WTC11 (cell line): ENCODE results near the gene RGS7. TPM values are rescaled to one million over a fixed set of nuclear protein-coding genes. Genes with fewer than 3 reads are reported as not detected.

Source experiments
- ATAC-seq: fragments of 200-7000 bp; cut with Tn5 transposase; 2 replicates; pipeline ENCODE4 v1.10.0; 2021; ENCODE audit warnings: mild to moderate bottlenecking, moderate library complexity
- CTCF ChIA-PET: fragments of 300-600 bp; sonication (Branson Sonifier 250); formaldehyde crosslinking; loops from one replicate; lab custom pipeline; 2021; ENCODE audit warnings: antibody characterized with exemption; lab: Charles Lee
- POLR2A ChIA-PET: fragments of 350-600 bp; sonication (Branson Sonifier 250); formaldehyde crosslinking; loops from one replicate; lab custom pipeline; 2021; ENCODE audit warnings: antibody characterized with exemption; lab: Charles Lee
- DNase-seq: peaks from one replicate; pipeline ENCODE4 v3.0.0; 2021; ENCODE audit warnings: low spot score
- H3K27ac Mint-ChIP-seq: 2 replicates; pipeline ENCODE4 v1.8.0; 2021; ENCODE audit warnings: mixed read lengths
- H3K27me3 Mint-ChIP-seq: 2 replicates; pipeline ENCODE4 v1.8.0; 2021; ENCODE audit warnings: low read depth, mild to moderate bottlenecking, moderate library complexity, mixed read lengths
- H3K36me3 Mint-ChIP-seq: 2 replicates; pipeline ENCODE4 v1.8.0; 2021; ENCODE audit warnings: mixed read lengths
- H3K4me1 Mint-ChIP-seq: 2 replicates; pipeline ENCODE4 v1.8.0; 2022; ENCODE audit warnings: mixed read lengths
- H3K4me3 Mint-ChIP-seq: 2 replicates; pipeline ENCODE4 v1.8.0; 2021; ENCODE audit warnings: mild to moderate bottlenecking, moderate library complexity, mixed read lengths
- H3K9me3 Mint-ChIP-seq: 2 replicates; pipeline ENCODE4 v1.8.0; 2021; ENCODE audit warnings: mixed read lengths
- E2F4 ChIP-seq: sonication (generic); formaldehyde crosslinking; IDR thresholded peaks from 2 replicates; pipeline ENCODE4 v1.8.1; 2022; ENCODE audit warnings: low read depth, mild to moderate bottlenecking, moderate library complexity, missing genetic modification reagents, borderline replicate concordance
- EMX1 ChIP-seq: fragments of 250-450 bp; sonication (Bioruptor Pico); IDR thresholded peaks from 2 replicates; pipeline ENCODE4 v1.8.0; 2021; ENCODE audit warnings: mild to moderate bottlenecking
- GABPB1 ChIP-seq: sonication (generic); formaldehyde crosslinking; IDR thresholded peaks from 2 replicates; pipeline ENCODE4 v1.8.1; 2023; ENCODE audit warnings: mild to moderate bottlenecking, missing genetic modification reagents
- HMGA2 ChIP-seq: fragments of 250-450 bp; sonication (Bioruptor Pico); IDR thresholded peaks from 2 replicates; pipeline ENCODE4 v1.4.0; 2021; ENCODE audit warnings: mild to moderate bottlenecking, moderate library complexity
- IRF1 ChIP-seq: sonication (generic); formaldehyde crosslinking; IDR thresholded peaks from 2 replicates; pipeline ENCODE4 v1.8.0; 2023; ENCODE audit warnings: missing genetic modification reagents
- JUN ChIP-seq: sonication (generic); formaldehyde crosslinking; IDR thresholded peaks from 2 replicates; pipeline ENCODE4 v1.8.0; 2023; ENCODE audit warnings: mild to moderate bottlenecking, missing genetic modification reagents
- NFE2L1 ChIP-seq: sonication (generic); formaldehyde crosslinking; IDR thresholded peaks from 2 replicates; pipeline ENCODE4 v1.8.1; 2023; ENCODE audit warnings: missing genetic modification reagents
- PRRX2 ChIP-seq: fragments of 250-450 bp; sonication (Bioruptor Pico); IDR thresholded peaks from 2 replicates; pipeline ENCODE4 v1.8.0; 2021; ENCODE audit warnings: mild to moderate bottlenecking
- TEAD1 ChIP-seq: sonication (generic); formaldehyde crosslinking; IDR thresholded peaks from 2 replicates; pipeline ENCODE4 v1.8.0; 2022; ENCODE audit warnings: mild to moderate bottlenecking, missing genetic modification reagents
- TEAD4 ChIP-seq: sonication (generic); formaldehyde crosslinking; IDR thresholded peaks from 2 replicates; pipeline ENCODE4 v1.8.0; 2022; ENCODE audit warnings: mild to moderate bottlenecking, missing genetic modification reagents
- ZNF232 ChIP-seq: sonication (generic); formaldehyde crosslinking; IDR thresholded peaks from 2 replicates; pipeline ENCODE4 v1.8.0; 2022; ENCODE audit warnings: mild to moderate bottlenecking, missing genetic modification reagents
- ZNF396 ChIP-seq: fragments of 250-450 bp; sonication (Bioruptor Pico); IDR thresholded peaks from 2 replicates; pipeline ENCODE4 v1.8.0; 2021; ENCODE audit warnings: mild to moderate bottlenecking, moderate library complexity, borderline replicate concordance
- ZNF416 ChIP-seq: fragments of 250-450 bp; sonication (Bioruptor Pico); IDR thresholded peaks from 2 replicates; pipeline ENCODE4 v1.9.0; 2021; ENCODE audit warnings: mild to moderate bottlenecking, inconsistent platforms
- total RNA-seq: library from RNA; stranded (reverse); gene quantifications from 3 replicates; pipeline ENCODE4 v1.2.3, GENCODE V29; 2021
- TF ChIP-seq, protein P1 (sequence below): sonication (generic); formaldehyde crosslinking; IDR thresholded peaks from 2 replicates; pipeline ENCODE4 v1.8.0; 2022; ENCODE audit warnings: mild to moderate bottlenecking, missing genetic modification reagents
- TF ChIP-seq, protein P2 (sequence below): sonication (generic); formaldehyde crosslinking; IDR thresholded peaks from 2 replicates; pipeline ENCODE4 v1.8.0; 2022; ENCODE audit warnings: mild to moderate bottlenecking, missing genetic modification reagents
- TF ChIP-seq, protein P3 (sequence below): sonication (generic); formaldehyde crosslinking; IDR thresholded peaks from 2 replicates; pipeline ENCODE4 v1.8.1; 2023; ENCODE audit warnings: mild to moderate bottlenecking, missing genetic modification reagents
- TF ChIP-seq, protein P4 (sequence below): sonication (generic); formaldehyde crosslinking; IDR thresholded peaks from 2 replicates; pipeline ENCODE4 v1.8.1; 2023; ENCODE audit warnings: mild to moderate bottlenecking, moderate library complexity, missing genetic modification reagents
- TF ChIP-seq, protein P5 (sequence below): sonication (generic); formaldehyde crosslinking; IDR thresholded peaks from 2 replicates; pipeline ENCODE4 v1.8.0; 2022; ENCODE audit warnings: mild to moderate bottlenecking, missing genetic modification reagents
- TF ChIP-seq, protein P6 (sequence below): sonication (generic); formaldehyde crosslinking; IDR thresholded peaks from 2 replicates; pipeline ENCODE4 v1.8.1; 2023; ENCODE audit warnings: mild to moderate bottlenecking, missing genetic modification reagents

The RGS7 gene
- total RNA-seq, 1 experiment from 2014 or later: 1.2 TPM

GRCh38 chr1:241139047-241139446, 218.0 kb downstream of the RGS7 start:
- no peak for TF ChIP-seq GABPB1 (CRISPR knock-in tag)
- TF ChIP-seq ZNF232 (CRISPR knock-in tag): no peak
- TF ChIP-seq, protein P1, sequence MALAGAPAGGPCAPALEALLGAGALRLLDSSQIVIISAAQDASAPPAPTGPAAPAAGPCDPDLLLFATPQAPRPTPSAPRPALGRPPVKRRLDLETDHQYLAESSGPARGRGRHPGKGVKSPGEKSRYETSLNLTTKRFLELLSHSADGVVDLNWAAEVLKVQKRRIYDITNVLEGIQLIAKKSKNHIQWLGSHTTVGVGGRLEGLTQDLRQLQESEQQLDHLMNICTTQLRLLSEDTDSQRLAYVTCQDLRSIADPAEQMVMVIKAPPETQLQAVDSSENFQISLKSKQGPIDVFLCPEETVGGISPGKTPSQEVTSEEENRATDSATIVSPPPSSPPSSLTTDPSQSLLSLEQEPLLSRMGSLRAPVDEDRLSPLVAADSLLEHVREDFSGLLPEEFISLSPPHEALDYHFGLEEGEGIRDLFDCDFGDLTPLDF (CRISPR knock-in tag): no peak
- no peak for TF ChIP-seq PRRX2 (CRISPR knock-in tag)
- TF ChIP-seq EMX1 (CRISPR knock-in tag): no peak
- no peak for TF ChIP-seq ZNF396
- no peak for TF ChIP-seq E2F4 (CRISPR knock-in tag)
- TF ChIP-seq TEAD1 (CRISPR knock-in tag): no peak
- TF ChIP-seq, protein P2, sequence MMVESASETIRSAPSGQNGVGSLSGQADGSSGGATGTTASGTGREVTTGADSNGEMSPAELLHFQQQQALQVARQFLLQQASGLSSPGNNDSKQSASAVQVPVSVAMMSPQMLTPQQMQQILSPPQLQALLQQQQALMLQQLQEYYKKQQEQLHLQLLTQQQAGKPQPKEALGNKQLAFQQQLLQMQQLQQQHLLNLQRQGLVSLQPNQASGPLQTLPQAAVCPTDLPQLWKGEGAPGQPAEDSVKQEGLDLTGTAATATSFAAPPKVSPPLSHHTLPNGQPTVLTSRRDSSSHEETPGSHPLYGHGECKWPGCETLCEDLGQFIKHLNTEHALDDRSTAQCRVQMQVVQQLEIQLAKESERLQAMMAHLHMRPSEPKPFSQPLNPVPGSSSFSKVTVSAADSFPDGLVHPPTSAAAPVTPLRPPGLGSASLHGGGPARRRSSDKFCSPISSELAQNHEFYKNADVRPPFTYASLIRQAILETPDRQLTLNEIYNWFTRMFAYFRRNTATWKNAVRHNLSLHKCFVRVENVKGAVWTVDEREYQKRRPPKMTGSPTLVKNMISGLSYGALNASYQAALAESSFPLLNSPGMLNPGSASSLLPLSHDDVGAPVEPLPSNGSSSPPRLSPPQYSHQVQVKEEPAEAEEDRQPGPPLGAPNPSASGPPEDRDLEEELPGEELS (CRISPR knock-in tag): no peak
- TF ChIP-seq NFE2L1 (CRISPR knock-in tag): no peak
- TF ChIP-seq, protein P3, sequence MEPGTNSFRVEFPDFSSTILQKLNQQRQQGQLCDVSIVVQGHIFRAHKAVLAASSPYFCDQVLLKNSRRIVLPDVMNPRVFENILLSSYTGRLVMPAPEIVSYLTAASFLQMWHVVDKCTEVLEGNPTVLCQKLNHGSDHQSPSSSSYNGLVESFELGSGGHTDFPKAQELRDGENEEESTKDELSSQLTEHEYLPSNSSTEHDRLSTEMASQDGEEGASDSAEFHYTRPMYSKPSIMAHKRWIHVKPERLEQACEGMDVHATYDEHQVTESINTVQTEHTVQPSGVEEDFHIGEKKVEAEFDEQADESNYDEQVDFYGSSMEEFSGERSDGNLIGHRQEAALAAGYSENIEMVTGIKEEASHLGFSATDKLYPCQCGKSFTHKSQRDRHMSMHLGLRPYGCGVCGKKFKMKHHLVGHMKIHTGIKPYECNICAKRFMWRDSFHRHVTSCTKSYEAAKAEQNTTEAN (CRISPR knock-in tag): no peak
- TF ChIP-seq, protein P4, sequence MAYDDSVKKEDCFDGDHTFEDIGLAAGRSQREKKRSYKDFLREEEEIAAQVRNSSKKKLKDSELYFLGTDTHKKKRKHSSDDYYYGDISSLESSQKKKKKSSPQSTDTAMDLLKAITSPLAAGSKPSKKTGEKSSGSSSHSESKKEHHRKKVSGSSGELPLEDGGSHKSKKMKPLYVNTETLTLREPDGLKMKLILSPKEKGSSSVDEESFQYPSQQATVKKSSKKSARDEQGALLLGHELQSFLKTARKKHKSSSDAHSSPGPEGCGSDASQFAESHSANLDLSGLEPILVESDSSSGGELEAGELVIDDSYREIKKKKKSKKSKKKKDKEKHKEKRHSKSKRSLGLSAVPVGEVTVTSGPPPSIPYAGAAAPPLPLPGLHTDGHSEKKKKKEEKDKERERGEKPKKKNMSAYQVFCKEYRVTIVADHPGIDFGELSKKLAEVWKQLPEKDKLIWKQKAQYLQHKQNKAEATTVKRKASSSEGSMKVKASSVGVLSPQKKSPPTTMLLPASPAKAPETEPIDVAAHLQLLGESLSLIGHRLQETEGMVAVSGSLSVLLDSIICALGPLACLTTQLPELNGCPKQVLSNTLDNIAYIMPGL (CRISPR knock-in tag): no peak
- TF ChIP-seq ZNF416 (CRISPR knock-in tag): no peak
- no peak for TF ChIP-seq HMGA2 (CRISPR knock-in tag)
- no peak for TF ChIP-seq JUN (CRISPR knock-in tag)
- TF ChIP-seq, all 79 proteins: peak for 0
- Mint-ChIP-seq H3K27me3 (no peaks in the 10 kb centered on the region), H3K4me3 (no peak overlapping the region), H3K9me3 (peaks cover 34% of the 10 kb centered on the region), H3K27ac (no peak overlapping the region), H3K36me3 (peaks cover 30% of the 10 kb centered on the region), H3K4me1 (peaks cover 13% of the 10 kb centered on the region)
- POLR2A ChIA-PET: no interaction called here
- ATAC-seq: no peak
- no peak for DNase-seq
- CTCF ChIA-PET: no interaction called here

DNA sequence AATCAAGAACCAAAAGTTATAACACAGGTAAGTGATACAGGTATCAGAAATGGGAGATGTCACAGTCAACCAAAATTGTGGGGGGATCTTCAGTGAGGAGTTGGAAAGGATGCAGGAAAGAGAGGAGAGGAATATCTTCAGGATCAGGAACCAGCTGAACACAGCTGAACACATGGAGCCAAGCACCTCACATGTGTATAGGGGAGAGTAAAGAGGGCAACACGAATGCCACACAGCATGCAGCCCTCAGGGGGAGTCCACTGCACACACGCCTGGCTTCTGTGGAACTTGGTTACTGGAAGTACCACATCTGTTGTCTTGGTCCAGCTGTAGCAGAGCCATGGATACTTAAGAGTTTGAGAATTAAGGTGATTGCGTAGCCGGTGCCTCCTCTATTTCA, 218.8 kb downstream of the RGS7 start:
- peaks cover 28% of the 10 kb centered on the region for H3K9me3 Mint-ChIP-seq
- ATAC-seq (no peak), DNase-seq (no peak)
- CTCF ChIA-PET: no interaction called here
- POLR2A ChIA-PET: no interaction called here
- H3K27me3 Mint-ChIP-seq: no peaks in the 10 kb centered on the region
- no peak overlapping the region for H3K27ac Mint-ChIP-seq
- TF ChIP-seq, protein P5, sequence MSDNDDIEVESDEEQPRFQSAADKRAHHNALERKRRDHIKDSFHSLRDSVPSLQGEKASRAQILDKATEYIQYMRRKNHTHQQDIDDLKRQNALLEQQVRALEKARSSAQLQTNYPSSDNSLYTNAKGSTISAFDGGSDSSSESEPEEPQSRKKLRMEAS: no peak
- TF ChIP-seq GABPB1 (CRISPR knock-in tag): no peak
- peaks cover 13% of the 10 kb centered on the region for H3K4me1 Mint-ChIP-seq
- no peak overlapping the region for H3K4me3 Mint-ChIP-seq
- peaks cover 25% of the 10 kb centered on the region for H3K36me3 Mint-ChIP-seq

GRCh38 chr1:241136389-241136788, 220.6 kb downstream of the RGS7 start:
- H3K27ac Mint-ChIP-seq: no peak overlapping the region
- CTCF ChIA-PET: no interaction called here
- TF ChIP-seq, protein P1 (CRISPR knock-in tag): no peak
- no peak for TF ChIP-seq IRF1 (CRISPR knock-in tag)
- TF ChIP-seq, protein P6, sequence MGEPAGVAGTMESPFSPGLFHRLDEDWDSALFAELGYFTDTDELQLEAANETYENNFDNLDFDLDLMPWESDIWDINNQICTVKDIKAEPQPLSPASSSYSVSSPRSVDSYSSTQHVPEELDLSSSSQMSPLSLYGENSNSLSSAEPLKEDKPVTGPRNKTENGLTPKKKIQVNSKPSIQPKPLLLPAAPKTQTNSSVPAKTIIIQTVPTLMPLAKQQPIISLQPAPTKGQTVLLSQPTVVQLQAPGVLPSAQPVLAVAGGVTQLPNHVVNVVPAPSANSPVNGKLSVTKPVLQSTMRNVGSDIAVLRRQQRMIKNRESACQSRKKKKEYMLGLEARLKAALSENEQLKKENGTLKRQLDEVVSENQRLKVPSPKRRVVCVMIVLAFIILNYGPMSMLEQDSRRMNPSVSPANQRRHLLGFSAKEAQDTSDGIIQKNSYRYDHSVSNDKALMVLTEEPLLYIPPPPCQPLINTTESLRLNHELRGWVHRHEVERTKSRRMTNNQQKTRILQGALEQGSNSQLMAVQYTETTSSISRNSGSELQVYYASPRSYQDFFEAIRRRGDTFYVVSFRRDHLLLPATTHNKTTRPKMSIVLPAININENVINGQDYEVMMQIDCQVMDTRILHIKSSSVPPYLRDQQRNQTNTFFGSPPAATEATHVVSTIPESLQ (CRISPR knock-in tag): no peak
- TF ChIP-seq TEAD4: no peak

More at GRCh38 chr1:241136389-241136788, 220.6 kb downstream of the RGS7 start:
- POLR2A ChIA-PET: no interaction called here
- H3K36me3 Mint-ChIP-seq: peaks cover 7% of the 10 kb centered on the region
- H3K9me3 Mint-ChIP-seq: peaks cover 10% of the 10 kb centered on the region
- H3K27me3 Mint-ChIP-seq: no peaks in the 10 kb centered on the region
- H3K4me3 Mint-ChIP-seq: no peak overlapping the region
- DNase-seq: no peak
- H3K4me1 Mint-ChIP-seq: peaks cover 4% of the 10 kb centered on the region
- no peak for ATAC-seq
